ENCODE results near the gene PRDM16.

Gene PRDM16

DNA sequence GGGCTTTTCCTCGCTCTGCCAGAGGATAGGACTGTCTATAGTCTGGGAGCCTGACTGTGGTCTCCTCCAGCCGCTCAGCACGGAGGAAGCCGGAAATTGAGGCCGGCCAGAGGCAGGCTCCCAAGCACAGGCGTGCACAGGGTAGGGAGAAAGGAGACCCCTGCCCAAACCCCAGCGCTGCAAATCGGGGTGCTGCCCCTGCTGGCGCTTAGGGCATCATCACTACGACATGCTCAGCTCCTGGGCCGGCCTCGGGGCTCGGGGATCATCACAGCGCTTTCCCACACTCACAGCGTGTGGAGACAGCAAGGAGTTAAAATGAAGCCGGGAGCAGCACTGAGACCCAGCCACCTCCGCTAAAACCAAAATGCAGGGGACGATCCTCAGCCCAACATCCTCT, 322.7 kb downstream of the PRDM16 start:
- DNase-seq, result no peak

DNA sequence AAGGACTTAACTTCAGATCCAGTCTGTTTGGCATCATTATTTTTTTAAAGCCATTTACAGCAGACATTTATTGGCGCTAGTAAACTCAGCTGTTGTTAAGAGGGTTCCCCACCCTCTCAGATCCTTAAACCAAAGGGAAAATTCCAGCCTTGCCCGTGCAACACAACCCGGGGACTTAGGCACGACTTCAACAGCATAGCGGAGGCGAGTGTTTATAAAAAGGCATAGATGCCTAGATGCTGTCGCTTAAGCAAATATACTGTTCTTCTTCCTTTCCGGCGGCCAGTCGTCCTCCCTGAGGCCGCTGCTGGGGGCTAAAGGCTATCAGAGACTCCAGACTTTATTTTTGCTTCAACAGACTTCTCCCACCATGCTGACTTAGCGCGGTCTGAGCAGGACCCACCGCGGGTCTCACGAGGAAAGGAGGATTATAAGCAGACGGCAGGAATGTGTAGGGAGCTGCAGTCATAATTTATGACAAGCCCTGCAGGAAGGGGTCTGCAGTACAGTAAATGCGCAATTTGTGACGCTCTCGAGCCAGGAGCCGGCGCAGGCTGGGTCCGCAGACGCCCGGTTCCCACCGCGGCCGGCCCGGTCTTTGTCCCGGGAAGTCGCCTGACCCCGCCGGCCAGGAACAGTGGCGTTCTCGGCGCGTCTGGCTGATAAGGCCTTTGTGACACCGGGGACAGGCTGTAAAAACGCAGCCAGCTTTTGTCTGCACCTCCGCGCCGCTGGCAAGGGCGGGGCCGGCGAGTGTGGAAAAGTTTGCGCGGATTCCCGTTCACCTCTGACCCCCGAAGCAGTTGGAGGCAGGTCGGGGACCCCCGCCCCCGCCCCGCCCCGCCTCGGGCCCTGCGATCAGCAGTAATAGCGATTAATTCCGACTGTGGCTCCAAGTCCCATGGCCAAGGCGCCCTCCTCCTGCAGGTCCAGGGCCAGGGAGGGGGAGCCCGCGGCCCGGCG, 324.3 kb downstream of the PRDM16 start:
- no peak for DNase-seq

DNA sequence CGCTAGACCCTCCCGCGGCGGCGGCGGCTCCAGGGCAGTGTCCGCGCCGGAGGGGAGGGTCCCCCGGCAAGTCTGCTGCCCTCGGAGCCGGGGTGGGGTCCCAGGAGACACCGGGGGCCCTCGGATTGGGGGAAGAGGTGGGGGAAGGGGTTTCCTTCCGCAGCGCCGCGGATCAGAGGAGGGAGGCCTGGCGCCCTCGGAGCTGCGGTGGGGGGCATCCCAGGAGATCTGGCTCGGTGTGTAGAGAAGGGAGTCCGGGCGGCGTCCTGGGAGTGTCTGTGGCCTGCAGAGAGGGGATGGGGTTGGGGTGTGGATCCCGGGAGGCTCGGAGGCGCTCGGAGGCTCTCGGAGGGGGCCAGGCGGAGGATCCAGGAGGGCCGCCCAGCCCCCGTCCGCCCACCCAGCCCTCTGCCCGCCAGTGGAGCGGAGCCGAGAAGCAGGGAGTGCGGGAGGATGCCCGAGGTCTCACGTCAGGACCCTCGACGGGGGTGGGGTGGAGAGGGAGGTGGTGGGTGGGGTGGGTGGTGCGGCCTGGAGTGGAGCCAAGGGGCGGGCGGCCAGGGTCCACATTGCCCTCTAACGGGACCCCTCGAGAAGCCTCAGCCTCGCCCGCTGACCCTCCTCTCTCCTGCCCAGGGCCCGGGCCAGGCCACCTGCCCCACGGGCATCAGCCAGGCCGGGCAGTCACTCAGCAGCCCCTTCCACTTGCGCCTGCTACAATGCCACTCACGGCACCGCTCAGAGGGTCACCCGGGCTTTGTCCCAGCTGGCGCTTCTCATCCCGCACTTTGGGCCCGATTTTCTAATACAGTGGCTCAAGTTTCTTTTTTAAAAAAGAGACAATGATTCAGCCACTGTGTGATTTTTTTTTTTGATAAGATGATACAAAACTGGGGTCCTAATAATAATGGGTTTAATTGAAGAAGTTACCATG, 325.3 kb downstream of the PRDM16 start:
- DNase-seq, result no peak

DNA sequence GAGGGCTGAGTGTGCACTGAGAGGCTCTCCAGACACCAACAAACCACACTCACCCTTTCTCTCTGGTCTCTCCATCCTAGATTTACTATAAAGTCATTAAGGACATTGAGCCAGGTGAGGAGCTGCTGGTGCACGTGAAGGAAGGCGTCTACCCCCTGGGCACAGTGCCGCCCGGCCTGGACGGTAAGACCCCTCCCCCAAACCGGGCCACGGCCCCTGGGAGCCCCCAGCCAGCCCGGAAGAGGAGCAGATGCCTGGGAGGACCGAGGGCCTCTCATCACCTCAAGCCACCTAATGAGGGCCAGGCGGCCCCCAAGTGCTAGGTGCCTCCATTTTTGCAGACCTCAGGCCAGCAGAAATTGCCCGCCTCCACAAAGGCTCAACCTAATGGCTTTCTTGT, 327.4 kb downstream of the PRDM16 start:
- DNase-seq, result no peak

DNA sequence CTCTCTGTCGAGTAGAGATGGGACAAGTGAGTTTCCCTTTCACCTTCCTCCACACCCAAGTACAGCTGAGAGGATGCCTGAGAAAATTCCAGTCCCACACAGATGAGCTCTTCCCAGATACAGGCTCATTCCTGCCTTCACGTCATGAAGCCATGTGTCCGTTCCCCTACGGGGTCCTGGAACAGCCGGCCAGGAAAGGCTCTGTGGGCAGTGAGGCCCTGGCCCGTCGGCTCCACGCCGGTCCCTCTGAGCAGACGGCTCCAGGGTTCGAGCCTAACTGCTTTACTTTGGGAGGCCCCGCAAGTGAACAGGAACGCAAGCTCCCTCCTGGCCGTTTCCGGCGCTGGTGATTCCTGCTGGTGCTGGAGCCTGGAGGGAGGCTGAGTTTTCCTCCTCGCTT, 328.3 kb downstream of the PRDM16 start:
- no peak for DNase-seq

DNA sequence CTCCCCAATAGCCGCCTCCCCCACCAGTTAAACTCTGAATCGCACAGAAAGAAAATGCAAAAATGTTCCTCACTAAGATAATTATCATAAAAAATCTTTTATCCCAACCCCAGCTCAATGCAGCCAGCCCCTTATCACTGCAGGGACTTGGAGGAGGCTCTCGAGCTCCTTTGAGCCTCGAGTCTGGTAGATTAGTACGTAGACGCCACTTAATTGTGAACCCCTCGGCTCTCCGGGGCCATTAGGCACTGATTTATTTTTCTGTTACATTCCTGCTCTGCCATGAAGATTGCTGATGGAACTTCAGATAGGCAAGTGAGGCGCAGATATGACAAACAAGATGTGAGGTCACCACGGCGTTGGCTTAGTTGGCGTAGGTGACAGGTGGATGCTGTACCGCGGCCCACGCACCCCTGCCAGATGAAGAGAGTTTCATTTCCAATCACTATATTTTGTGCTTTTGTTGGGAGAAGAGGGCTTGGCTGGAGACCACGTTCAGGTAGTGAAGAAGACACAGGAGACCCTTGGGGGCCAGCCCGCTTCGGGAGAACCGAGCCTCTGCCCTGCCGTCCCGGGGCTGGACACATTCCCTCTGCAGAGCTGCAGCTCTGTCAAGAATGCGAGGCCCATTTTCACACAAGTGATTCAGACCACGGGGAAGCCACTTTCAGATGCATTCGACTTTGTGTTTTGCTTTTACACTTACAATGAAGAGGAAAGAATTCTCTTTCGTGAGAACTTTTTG, 329.6 kb downstream of the PRDM16 start:
- no peak for DNase-seq

DNA sequence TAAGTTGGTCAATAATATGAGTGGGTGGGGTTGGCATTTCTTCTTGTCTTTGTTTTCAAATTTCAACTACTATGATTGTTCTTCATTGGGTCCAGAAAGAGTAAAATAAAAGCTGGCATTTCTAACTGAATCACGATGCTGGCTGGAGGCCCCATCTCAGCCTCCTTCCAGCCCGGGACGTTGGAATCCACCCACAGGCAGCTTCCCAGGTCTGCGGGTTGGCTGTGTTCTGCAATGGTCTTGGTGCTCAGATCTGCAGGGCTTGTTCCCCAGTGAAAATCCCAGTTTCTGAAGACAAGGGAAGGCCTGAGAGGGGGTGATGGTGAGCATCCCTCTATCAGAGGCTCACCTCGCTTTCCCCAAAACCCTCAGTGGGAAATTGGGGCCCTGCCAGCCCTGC, 330.7 kb downstream of the PRDM16 start:
- no peak for DNase-seq

DNA sequence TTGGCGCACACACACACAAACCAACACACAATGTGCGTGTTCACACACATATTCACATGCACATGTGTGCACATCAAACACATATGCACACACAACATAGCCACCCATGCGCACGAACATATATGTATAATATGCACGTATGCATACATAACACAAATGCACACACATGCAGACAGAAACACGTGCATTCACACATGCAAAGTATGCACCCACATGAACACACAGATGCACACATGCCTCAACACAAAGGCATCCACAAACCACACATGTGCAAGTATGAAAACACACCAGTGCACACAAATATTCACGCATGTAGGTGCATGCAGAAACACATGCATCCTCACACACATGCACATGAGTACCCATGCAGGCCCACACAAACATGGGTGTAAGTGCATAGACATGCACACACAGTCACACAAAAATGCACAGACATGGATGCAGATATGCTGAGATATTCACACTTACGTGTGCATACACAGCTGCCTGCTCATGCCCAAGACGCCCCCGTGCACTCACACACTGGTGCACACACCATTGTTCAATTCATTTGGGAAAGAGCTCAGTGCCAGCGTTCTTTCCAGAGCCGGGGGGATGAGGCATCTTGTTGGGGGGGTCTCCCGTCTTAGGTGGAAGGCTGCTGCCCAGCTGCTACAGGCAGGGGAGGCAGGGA, 332.7 kb downstream of the PRDM16 start:
- DNase-seq, result no peak

DNA sequence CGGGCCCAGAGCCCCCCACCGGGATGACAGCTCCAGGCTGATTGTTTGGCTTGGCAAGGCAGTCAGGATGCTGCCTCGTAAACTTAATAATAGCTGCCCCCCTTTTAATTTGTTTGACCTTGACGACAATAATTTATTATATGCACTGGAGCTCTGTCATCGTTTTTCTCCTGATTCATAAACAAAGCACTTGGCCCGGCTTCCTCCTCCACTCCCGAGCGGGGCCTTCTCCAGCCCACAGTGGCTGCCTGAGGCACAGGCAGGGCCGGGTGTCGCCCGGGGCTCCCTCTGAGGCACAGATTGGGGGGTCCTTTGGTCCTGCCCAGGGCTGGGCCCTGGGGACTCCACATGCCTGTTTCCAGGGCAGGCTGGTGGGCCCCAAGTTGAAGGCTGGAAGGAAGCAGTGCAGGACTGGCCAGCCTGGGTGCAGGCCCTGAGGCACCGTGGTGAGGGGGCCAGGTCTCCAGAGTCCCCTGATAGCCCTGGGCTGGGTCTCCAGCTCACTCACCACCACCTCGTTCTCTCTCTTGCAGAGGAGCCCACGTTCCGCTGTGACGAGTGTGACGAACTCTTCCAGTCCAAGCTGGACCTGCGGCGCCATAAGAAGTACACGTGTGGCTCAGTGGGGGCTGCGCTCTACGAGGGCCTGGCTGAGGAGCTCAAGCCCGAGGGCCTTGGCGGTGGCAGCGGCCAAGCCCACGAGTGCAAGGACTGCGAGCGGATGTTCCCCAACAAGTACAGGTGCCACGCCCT, 333.4 kb downstream of the PRDM16 start:
- DNase-seq, result peak; percentile 94

DNA sequence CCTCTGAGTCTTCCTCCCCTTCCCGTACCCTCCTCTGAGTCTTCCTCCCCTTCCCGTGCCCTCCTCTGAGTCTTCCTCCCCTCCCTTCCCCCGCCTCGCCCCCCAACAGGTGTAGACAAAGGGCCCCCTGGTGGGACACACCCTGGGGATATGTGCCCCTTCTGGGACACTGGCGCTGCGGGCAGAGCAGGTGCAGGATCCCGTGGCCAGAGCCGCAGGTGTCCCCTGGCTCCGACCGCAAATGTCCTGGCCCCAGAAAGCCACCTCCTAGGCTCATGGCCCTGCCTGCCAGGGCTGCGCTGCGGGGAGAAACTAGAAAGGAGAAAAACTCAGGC, 334.0 kb downstream of the PRDM16 start:
- peak; percentile 66 for DNase-seq

DNA sequence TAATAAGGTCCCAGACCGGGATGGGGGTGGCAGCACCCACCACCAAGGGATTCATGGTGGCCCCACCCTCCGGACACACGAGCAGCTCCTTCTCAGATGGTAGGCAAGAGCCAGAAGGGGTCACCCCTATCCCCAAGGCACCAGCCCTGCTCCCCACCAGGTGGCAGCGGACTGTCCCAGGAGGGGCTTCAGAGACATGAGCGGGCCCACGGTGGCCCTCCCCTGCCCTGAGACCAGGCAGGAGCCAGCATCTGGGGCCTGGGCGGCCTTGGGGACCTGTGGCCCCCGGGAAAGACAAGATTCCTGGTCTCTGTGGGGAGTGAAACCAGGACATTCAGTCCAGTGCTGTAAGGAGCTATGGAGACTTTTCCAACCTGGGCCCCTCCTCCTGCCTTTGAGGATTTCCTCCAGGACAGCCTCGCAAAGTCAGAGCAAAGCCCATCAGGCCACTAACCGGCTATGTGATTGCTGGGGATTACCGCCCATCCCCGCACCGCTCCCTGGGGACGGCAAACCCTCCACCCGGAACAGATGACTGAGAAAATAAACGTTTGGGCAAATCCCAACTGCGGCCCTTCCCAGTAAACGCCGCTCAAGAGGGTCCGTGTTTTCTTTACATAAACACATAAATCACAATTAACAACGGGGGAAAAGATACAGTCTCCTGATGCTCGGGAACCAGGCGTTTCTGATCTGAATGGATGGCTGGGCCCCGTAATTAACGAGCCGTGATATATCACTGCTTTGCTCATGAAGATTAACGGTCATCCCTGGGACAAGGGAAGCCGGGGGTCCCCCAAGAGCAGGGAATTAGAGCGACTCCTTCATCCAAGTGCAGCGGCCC, 334.6 kb downstream of the PRDM16 start:
- peak; percentile 36 for DNase-seq

DNA sequence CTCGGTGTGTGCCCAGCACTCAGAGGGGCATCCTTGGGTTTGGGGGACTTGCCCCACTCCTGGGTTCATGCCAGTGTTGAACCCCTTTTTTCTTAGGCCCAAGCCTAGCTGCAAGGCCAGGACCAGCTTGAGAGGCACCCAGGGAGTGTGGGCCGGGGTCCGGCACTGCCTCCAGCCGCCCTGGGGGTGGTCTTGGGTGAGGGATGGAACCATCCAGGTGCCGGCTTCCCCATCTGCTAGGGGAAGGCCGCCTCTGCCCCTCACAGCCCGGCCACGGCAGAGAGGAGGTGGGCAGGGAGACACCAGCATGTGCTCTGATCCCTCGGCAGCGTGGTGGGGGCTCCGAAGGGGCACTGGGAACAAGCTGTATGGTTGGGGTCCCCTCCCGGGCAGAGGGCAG, 335.3 kb downstream of the PRDM16 start:
- no peak for DNase-seq

DNA sequence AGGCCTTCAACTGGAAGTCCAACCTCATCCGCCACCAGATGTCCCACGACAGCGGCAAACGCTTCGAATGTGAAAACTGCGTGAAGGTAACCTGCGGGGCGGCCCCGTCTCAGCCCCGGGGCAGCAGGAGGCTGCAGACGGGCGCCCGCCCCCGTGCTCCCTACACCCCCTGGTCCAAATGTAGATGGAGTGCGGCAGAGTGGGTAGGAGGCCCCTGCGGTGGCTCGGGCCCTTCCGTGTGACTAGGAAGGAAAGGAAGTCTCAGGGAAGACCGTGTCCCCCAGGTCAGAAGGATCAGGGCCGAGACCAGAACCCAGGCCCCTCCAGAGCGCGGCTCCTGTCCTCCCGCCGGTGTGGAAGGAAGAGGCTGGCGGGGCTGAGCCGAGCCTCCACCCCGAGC, 335.8 kb downstream of the PRDM16 start:
- DNase-seq, result no peak

DNA sequence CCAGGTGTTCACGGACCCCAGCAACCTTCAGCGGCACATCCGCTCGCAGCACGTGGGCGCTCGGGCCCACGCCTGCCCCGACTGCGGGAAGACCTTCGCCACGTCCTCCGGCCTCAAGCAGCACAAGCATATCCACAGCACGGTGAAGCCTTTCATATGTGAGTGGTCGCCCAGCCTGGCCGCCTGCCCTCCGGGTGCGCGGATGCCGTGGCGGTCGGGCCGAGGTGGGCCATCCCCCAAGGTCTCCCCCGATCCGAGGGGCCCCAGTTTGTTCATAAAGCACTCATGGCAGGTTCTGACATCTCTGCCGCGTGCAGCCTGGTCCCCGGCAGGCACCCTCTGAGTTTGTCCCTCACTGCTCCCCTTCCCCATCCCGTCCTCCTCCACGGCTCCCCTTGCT, 336.5 kb downstream of the PRDM16 start:
- no peak for DNase-seq

DNA sequence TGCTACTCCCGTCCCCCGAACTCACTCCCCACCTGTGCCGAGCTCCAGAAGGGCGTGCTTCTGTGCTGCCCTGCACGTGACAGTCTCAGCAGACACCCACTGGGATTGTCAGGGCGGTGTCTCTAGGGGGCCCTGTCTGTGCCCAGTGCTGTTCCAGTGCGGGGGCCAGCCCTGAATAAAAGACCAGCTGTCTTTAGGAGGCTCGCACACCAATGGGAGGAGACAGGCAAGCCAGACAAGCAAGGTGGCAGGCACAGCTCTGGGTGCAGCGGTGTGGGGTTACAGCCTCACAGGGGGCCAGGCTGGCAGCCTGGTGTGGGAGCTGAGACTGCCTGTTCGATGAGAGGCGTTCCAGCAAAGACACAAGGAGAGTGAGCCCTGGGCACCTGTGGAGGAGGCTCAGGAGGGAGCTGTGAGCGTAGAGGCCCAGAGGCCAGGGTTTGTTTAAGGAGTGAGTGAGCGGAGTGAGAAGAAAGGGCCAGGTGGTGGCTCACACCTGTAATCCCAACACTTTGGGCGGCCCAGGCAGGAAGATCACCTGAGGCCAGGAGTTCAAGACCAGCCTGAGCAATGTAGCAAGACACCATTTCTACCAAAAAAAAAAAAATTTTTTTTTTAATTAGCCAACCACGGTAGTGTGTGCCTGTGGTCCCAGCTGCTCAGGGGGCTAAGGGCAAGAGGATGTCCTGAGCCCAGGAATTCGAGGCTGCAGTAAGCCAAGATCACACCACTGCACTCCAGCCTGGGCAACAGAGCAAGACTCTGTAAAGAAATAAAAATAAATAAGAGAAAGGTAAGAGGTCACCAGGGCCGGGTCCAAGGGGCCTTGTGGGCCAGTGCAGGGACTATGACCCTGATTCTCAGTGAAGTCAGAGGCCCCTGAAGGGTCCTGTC, 337.2 kb downstream of the PRDM16 start:
- DNase-seq, result peak; percentile 95

DNA sequence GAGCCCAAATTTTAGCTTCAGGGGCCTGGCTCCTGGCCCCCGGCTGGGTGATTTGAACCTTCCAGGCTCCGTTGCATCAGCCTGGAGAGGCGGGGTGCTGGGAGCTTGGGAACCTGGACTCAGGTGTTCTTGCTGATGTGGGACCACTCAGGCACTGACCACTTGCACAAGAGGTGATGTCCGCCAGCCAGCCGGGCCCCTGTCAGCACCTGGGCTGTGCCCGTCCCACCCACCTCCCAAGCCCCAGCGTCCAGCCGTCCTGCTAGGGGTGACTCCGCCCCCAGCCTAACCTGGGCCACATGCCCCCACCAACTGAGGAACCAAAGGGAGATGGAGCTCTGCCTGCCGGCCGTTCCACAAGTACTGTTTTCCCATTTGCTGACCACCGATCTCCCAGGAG, 338.0 kb downstream of the PRDM16 start:
- no peak for DNase-seq

DNA sequence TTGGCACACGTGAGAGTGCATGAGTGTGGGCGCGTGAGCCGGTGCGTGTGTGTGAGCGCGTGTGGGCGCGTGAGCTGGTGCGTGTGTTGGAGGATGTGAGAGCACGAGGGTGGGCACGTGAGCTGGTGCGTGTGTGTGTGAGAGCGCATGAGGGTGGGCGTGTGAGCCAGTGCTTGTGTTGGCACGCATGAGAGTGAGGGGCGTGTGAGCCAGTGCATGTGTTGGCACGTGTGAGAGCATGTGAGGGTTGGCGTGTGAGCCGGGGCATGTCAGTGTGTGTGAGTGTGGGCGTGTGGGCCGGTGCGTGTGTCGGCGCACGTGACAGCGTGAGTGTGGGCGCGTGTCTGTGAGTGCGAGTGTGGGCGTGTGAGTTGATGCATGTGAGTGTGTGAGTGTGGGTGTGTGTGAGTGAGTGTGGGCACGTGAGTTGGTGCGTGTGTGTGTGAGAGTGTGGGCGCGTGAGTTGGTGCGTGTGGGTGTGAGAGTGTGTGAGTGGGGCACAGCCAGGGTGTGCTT, 339.8 kb downstream of the PRDM16 start:
- DNase-seq, result no peak

DNA sequence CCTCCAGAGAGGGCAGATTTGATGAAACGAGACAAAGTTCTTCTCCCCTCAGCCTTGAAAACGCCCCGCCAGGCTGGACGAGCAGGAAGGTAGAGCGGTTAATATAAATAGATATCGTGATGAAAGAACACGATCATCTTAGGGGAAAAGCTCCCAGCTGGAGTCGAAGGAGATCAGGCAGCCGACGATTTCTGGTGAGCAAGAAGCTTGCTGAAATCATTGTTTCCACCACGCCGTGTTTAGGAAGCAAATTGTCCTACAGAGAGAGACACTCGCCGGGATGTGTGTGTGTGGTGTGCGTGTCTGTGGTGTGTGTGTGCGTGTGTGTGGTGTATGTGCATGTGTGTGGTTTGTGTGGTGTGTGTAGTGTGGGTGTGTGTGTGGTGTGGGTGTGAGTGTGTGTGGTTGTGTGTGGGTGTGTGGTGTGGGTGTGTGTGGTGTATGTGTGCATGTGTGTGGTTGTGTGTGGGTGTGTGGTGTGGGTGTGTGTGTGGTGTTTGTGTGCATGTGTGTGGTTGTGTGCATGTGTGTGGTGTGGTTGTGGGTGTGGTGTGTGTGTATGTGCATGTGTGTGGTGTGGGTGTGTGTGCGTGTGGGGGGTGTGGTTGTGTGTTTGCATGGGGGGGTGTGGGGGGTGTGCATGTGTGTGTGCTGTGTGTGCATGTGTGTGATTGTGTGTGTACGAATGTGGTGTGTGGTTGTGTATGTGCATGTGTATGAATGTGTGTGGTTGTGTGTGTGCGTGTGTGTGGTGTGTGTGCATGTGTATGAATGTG, 340.6 kb downstream of the PRDM16 start:
- no peak for DNase-seq
